ENCODE results near the gene COLGALT1. TPM values are rescaled to one million over a fixed set of nuclear protein-coding genes. Genes with fewer than 3 reads are reported as not detected.

COLGALT1 gene
- total RNA-seq, 1 experiment from 2014 or later: 86.0 TPM

DNA sequence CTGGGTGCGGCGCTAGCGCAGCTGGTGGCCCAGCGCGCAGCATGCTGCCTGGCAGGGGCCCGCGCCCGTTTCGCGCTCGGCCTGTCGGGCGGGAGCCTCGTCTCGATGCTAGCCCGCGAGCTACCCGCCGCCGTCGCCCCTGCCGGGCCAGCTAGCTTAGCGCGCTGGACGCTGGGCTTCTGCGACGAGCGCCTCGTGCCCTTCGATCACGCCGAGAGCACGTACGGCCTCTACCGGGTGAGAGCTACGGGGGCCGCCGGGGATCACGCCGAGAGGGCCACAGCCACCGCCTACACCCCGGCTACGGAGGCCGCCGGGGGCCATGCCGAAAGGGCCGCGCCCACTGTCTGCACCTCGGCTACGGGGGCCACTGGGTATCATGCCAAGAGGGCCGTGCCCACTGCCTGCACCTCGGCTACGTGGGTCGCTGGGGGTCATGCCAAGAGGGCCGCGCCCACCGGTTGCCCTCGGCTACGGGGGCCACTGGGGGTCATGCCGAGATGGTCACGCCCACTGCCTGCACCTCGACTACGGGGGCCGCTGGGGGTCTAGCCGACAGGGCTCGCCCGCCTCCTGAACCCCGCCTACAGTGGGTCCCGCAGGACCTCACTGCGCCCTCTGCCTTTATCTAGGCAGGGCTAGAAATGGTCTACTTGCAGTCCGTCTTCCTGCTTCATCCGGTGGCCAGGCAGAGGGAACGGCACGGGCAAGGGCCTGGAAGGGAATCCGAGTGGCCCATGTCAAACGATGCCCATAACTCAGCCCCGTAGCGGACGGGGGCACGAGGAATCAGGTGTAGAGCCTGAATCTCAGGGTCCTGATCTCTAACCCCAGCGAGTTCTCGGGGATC, 43.5 kb upstream of the COLGALT1 start:
- H3K4me1 ChIP-seq (ENCODE audit: control insufficient read depth in 1 of 2, insufficient read depth in 2 of 2, low read length in 2 of 2): peaks cover 47 to 70% of the 10 kb centered on the region in 2 experiments
- TF ChIP-seq EGR1 (IDR thresholded peaks at IDR 0.05; ENCODE audit: low read depth) (peak; percentile 90), EZH2phosphoT487 (IDR thresholded peaks at IDR 0.05; ENCODE audit: borderline replicate concordance) (no peak), SP1 (IDR thresholded peaks at IDR 0.05; ENCODE audit: low read depth) (peak; percentile 93), TCF7L2 (IDR thresholded peaks at IDR 0.05; ENCODE audit: borderline replicate concordance, extremely low read depth, insufficient read depth, insufficient read length) (no peak), ZNF274 (IDR thresholded peaks at IDR 0.05; ENCODE audit: low read depth, low read length) (no peak), YY1 (IDR thresholded peaks at IDR 0.05; ENCODE audit: extremely low read depth, insufficient replicate concordance, low read depth, low read length) (no peak), ELF1 (IDR thresholded peaks at IDR 0.05; ENCODE audit: borderline replicate concordance, low read depth) (no peak; the same call in 1 of the 2 replicates), REST (IDR thresholded peaks at IDR 0.05; ENCODE audit: low read depth) (no peak), RAD21 (IDR thresholded peaks at IDR 0.05; ENCODE audit: low read depth) (no peak), CTCF (IDR thresholded peaks at IDR 0.05 in 2 of 3, conservative IDR thresholded peaks at IDR 0.05 in 1 of 3; ENCODE audit: borderline replicate concordance in 1 of 3, insufficient read depth in 1 of 3, low read depth in 2 of 3, low read length in 2 of 3) (0 out of 6 replicates have a peak, but pooled peaks of 2 of the 3 experiments have one; percentile 14 to 15), JUND (IDR thresholded peaks at IDR 0.05) (no peak), POLR2A (IDR thresholded peaks at IDR 0.05; ENCODE audit: borderline replicate concordance, extremely low read depth, insufficient read depth, insufficient read length) (no peak), SIN3A (IDR thresholded peaks at IDR 0.05; ENCODE audit: low read depth) (peak; percentile 77), SRF (IDR thresholded peaks at IDR 0.05; ENCODE audit: low read depth) (no peak), EZH2 (IDR thresholded peaks at IDR 0.05) (no peak)
- TF ChIP-seq, protein P1, sequence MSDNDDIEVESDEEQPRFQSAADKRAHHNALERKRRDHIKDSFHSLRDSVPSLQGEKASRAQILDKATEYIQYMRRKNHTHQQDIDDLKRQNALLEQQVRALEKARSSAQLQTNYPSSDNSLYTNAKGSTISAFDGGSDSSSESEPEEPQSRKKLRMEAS (IDR thresholded peaks at IDR 0.05): peak; percentile 96
- TF ChIP-seq, protein P2, sequence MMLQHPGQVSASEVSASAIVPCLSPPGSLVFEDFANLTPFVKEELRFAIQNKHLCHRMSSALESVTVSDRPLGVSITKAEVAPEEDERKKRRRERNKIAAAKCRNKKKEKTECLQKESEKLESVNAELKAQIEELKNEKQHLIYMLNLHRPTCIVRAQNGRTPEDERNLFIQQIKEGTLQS (IDR thresholded peaks at IDR 0.05): no peak

More for the DNA sequence above, 43.5 kb upstream of the COLGALT1 start:
- DNase-seq (ENCODE audit: low read depth, low spot score): peak; percentile 76
- ChIA-PET CTCF (interaction anchor here (1.1 kb wide), 1 partner anchor 46 kb away, joined by 3 read pairs; no protein-coding TSS in a partner anchor), POLR2A (interaction anchor here (0.6 to 1.3 kb wide), 4 partner anchors 28 to 817 kb away, joined by 3 read pairs; no protein-coding TSS in a partner anchor), RAD21 (ENCODE audit: low non-redundant PET in 1 of 2, low total read pairs in 2 of 2, uncharacterized antibody in 2 of 2, unreplicated experiment in 2 of 2) (no interaction called here)
- Histone ChIP-seq H3K27ac (ENCODE audit: low read depth, low read length) (peak overlapping the region; percentile 100), H4K20me1 (ENCODE audit: insufficient read depth) (no peaks in the 10 kb centered on the region), H3K79me2 (ENCODE audit: insufficient read depth, low read length) (peaks cover 40% of the 10 kb centered on the region), H3K9ac (ENCODE audit: low read length) (peak overlapping the region; percentile 97), H2AFZ (ENCODE audit: low read depth, low read length, poor library complexity, severe bottlenecking) (no peak overlapping the region), H3K4me2 (ENCODE audit: low read length) (peak overlapping the region; percentile 95), H3K9me3 (ENCODE audit: control insufficient read depth in 1 of 2, insufficient read depth in 1 of 2, low read depth in 1 of 2, low read length in 2 of 2) (no peaks in the 10 kb centered on the region), H3K9me2 (ENCODE audit: insufficient read depth) (no peaks in the 10 kb centered on the region), H3K36me3 (ENCODE audit: control insufficient read depth in 1 of 2, insufficient read depth in 2 of 2, low read length in 2 of 2) (no peaks in the 10 kb centered on the region), H3K27me3 (ENCODE audit: insufficient read depth, low read length) (no peaks in the 10 kb centered on the region), H3K4me3 (replicated peaks in 1 of 2; ENCODE audit: low read depth in 1 of 2, low read length in 2 of 2) (peak overlapping the region; percentile 87 to 99)
- BruUV-seq (replicated peaks): no TSS peak
- intact Hi-C loops (cut with micrococcal nuclease): loop anchor here (1.0 to 5.0 kb wide), 3 partner anchors 43 to 265 kb away; partner anchors contain the start of gene COLGALT1
- ATAC-seq: peak; percentile 46

Data from HCT116 (cell line).